ENCODE data around the gene KCNH3.

KCNH3 gene

GRCh38 chr12:49496417-49497360 is 42.1 kb upstream of the KCNH3 start:
- CTCF ChIA-PET: interaction anchor here (1.1 to 5.0 kb wide), 4 partner anchors 14 to 139 kb away, joined by 3 to 29 read pairs (median 15); no protein-coding TSS in a partner anchor
- DNase-seq (ENCODE audit: low read depth, low spot score): no peak
- POLR2A ChIA-PET: interaction anchor here (0.8 kb wide), 1 partner anchor 366 kb away, joined by 4 read pairs; no protein-coding TSS in a partner anchor
- no peak for TF ChIP-seq CTCF (IDR thresholded peaks at IDR 0.05; ENCODE audit: insufficient read depth, low read length, missing control alignments)
- no peak overlapping the region for H3K4me3 ChIP-seq (ENCODE audit: low read depth, low read length)

- TF ChIP-seq CTCF (IDR thresholded peaks at IDR 0.05; ENCODE audit: insufficient read depth, low read length, missing control alignments): no peak
- no peak for DNase-seq (ENCODE audit: low read depth, low spot score)
- no peak overlapping the region for H3K4me3 ChIP-seq (ENCODE audit: low read depth, low read length)
- ChIA-PET CTCF (interaction anchor here (0.7 to 3.0 kb wide), 4 partner anchors 11 to 170 kb away, joined by 3 to 13 read pairs (median 6); partner anchors contain the start of gene DNAJC22), POLR2A (no interaction called here)
Measured at GRCh38 chr12:49501895-49502294, 36.9 kb upstream of the KCNH3 start.

GRCh38 chr12:49502590-49502989 is 36.2 kb upstream of the KCNH3 start:
- TF ChIP-seq CTCF (IDR thresholded peaks at IDR 0.05; ENCODE audit: insufficient read depth, low read length, missing control alignments): no peak
- DNase-seq (ENCODE audit: low read depth, low spot score): no peak
- H3K4me3 ChIP-seq (ENCODE audit: low read depth, low read length): no peak overlapping the region
- ChIA-PET POLR2A (no interaction called here), CTCF (interaction anchor here (0.9 to 17.4 kb wide), 4 partner anchors 9 to 161 kb away, joined by 3 to 1125 read pairs (median 28); partner anchors contain the start of genes DNAJC22 and SPATS2)

GRCh38 chr12:49503674-49504180 is 35.1 kb upstream of the KCNH3 start:
- H3K4me3 ChIP-seq (ENCODE audit: low read depth, low read length): no peak overlapping the region
- CTCF ChIA-PET: interaction anchor here (0.9 to 17.4 kb wide), 6 partner anchors 10 to 162 kb away, joined by 3 to 1125 read pairs (median 4); partner anchors contain the start of genes DNAJC22 and SPATS2
- POLR2A ChIA-PET: interaction anchor here (0.6 kb wide), 1 partner anchor 240 kb away, joined by 3 read pairs; no protein-coding TSS in a partner anchor
- no peak for TF ChIP-seq CTCF (IDR thresholded peaks at IDR 0.05; ENCODE audit: insufficient read depth, low read length, missing control alignments)
- no peak for DNase-seq (ENCODE audit: low read depth, low spot score)

- DNase-seq (ENCODE audit: low read depth, low spot score): no peak
- H3K4me3 ChIP-seq (ENCODE audit: low read depth, low read length): no peak overlapping the region
- TF ChIP-seq CTCF (IDR thresholded peaks at IDR 0.05; ENCODE audit: insufficient read depth, low read length, missing control alignments): no peak
- ChIA-PET POLR2A (interaction anchor here (2.8 kb wide), 1 partner anchor 138 kb away, joined by 15 read pairs; the partner anchor contains the start of gene SPATS2), CTCF (interaction anchor here (0.9 to 17.4 kb wide), 8 partner anchors 8 to 174 kb away, joined by 3 to 1125 read pairs (median 5); partner anchors contain the start of genes DNAJC22 and SPATS2)
Measured at GRCh38 chr12:49505672-49506071, 33.2 kb upstream of the KCNH3 start.

Measured in AG04449 (cell line).